Measurements from ENCODE around the gene SMCO4.

- TF ChIP-seq CTCF (conservative IDR thresholded peaks at IDR 0.05) (no peak), EZH2 (IDR thresholded peaks at IDR 0.05; ENCODE audit: low read depth) (no peak)
Measured at GRCh38 chr11:93513772-93514171, 29.4 kb downstream of the SMCO4 start.
